ENCODE data around the gene SRRM3. TPM values are rescaled to one million over a fixed set of nuclear protein-coding genes. Genes with fewer than 3 reads are reported as not detected.
"Not testable (repeated sequence)": the region's sequence is repeated elsewhere in the genome, so short reads cannot be mapped to it uniquely, and the experiment has no call there.

The SRRM3 gene
- total RNA-seq, 1 experiment from 2014 or later = 0.74 TPM

DNA sequence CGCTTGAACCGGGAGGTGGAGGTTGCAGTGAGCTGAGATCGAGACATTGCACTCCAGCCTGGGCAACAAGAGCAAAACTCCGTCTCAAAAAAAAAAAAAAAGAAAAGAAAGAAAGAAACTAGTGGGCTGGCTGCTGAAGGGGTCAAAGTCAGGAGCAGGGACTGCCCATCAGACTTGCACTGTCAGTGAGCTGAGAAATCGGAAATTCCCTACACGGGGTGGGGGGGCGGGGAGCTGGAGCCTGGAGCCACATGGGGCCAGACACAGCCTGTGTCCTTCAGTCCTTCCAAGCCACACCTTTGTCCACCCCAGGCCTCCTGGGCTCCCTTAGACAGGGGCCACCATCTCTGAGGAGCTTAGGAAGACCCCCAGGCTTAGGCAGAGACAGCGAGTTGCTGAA is 34.5 kb downstream of the SRRM3 start:
- CTCF ChIA-PET = no interaction called here
- no TSS peak for BruUV-seq (replicated peaks)
- H4K20me1 ChIP-seq (ENCODE audit: insufficient read depth) = no peaks in the 10 kb centered on the region
- no peaks in the 10 kb centered on the region for H3K79me2 ChIP-seq (ENCODE audit: low read depth)
- peaks cover 22% of the 10 kb centered on the region for H3K27me3 ChIP-seq (ENCODE audit: insufficient read depth, low read depth)
- H3F3A ChIP-seq (ENCODE audit: insufficient read depth, low read depth) = no peaks in the 10 kb centered on the region
- no peaks in the 10 kb centered on the region for H3K36me3 ChIP-seq (ENCODE audit: low read depth)
- H3K27ac ChIP-seq = no peak overlapping the region
- intact Hi-C loops (cut with micrococcal nuclease; ENCODE audit: unreplicated experiment) = no loop called here
- POLR2A ChIA-PET (ENCODE audit: unreplicated experiment) = no interaction called here
- TF ChIP-seq EZH2 (IDR thresholded peaks at IDR 0.05; ENCODE audit: low read depth) (no peak), CTCF (conservative IDR thresholded peaks at IDR 0.05) (no peak)
- H3K4me1 ChIP-seq (replicated peaks; ENCODE audit: insufficient read depth) = no peaks in the 10 kb centered on the region
- no peak for DNase-seq
- H3K4me3 ChIP-seq = no peak overlapping the region
- no peaks in the 10 kb centered on the region for H3K9me3 ChIP-seq (ENCODE audit: insufficient read depth, low read depth)
- H2AFZ ChIP-seq = no peak overlapping the region
- no peak overlapping the region for H3K4me2 ChIP-seq
- H3K9me2 ChIP-seq (ENCODE audit: insufficient read depth) = no peaks in the 10 kb centered on the region

DNA sequence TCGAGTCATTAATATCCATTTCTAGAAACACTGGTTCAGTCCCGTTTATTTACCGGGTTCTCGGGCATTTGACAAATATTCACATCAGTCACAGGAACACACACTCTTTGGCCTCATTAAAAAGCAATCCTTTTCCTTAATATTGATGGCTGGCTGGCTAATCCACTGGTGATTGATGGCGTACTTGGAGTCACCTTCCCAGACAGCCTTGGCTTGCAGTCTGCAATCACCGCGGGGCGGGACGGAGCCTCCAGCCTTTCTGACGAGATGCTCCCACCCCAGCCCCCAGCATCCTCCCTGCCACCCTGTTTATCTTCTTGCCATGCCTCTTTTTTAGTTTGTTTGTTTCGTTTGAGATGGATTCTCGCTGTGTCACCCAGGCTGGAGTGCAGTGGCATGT is 36.6 kb downstream of the SRRM3 start:
- no peaks in the 10 kb centered on the region for H3K9me3 ChIP-seq (ENCODE audit: insufficient read depth, low read depth)
- no peak overlapping the region for H3K4me3 ChIP-seq
- H3K27ac ChIP-seq = no peak overlapping the region
- no TSS peak for BruUV-seq (replicated peaks)
- intact Hi-C loops (cut with micrococcal nuclease; ENCODE audit: unreplicated experiment) = no loop called here
- no peak for DNase-seq
- H3K4me2 ChIP-seq = no peak overlapping the region
- H4K20me1 ChIP-seq (ENCODE audit: insufficient read depth) = no peaks in the 10 kb centered on the region
- no peaks in the 10 kb centered on the region for H3K79me2 ChIP-seq (ENCODE audit: low read depth)
- no peaks in the 10 kb centered on the region for H3F3A ChIP-seq (ENCODE audit: insufficient read depth, low read depth)
- ChIA-PET CTCF (no interaction called here), POLR2A (ENCODE audit: unreplicated experiment) (interaction anchor here (0.6 kb wide), 2 partner anchors 36 to 97 kb away, joined by 3 read pairs; no protein-coding TSS in a partner anchor)
- H3K9me2 ChIP-seq (ENCODE audit: insufficient read depth) = no peaks in the 10 kb centered on the region
- H3K36me3 ChIP-seq (ENCODE audit: low read depth) = no peaks in the 10 kb centered on the region
- H3K4me1 ChIP-seq (replicated peaks; ENCODE audit: insufficient read depth) = no peaks in the 10 kb centered on the region
- H3K27me3 ChIP-seq (ENCODE audit: insufficient read depth, low read depth) = peaks cover 23% of the 10 kb centered on the region
- TF ChIP-seq EZH2 (IDR thresholded peaks at IDR 0.05; ENCODE audit: low read depth) = no peak
- no peak overlapping the region for H2AFZ ChIP-seq

DNA sequence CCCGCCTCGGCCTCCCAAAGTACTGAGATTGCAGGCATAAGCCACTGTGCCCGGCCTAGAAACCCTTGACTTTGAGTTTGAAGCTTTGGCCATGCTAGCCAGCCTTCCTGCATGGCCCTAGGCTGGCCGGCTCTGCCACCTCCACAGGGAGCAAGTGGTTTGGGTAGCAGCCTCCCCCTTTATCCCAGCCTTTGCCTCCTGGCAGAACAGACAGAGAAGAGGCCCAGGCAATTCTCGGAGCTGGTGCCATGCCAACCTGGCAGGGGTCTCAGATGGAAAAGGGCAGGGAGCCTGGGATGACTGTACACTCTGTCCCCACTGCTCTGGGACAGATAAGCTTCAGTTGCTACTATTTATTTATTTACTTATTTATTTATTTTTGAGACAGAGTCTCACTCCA is 39.4 kb downstream of the SRRM3 start:
- no peaks in the 10 kb centered on the region for H3K9me2 ChIP-seq (ENCODE audit: insufficient read depth)
- H3F3A ChIP-seq (ENCODE audit: insufficient read depth, low read depth) = no peaks in the 10 kb centered on the region
- CTCF ChIA-PET = interaction anchor here (0.6 kb wide), 1 partner anchor 67 kb away, joined by 4 read pairs; no protein-coding TSS in a partner anchor
- intact Hi-C loops (cut with micrococcal nuclease; ENCODE audit: unreplicated experiment) = no loop called here
- no peak overlapping the region for H3K27ac ChIP-seq
- TF ChIP-seq CTCF (conservative IDR thresholded peaks at IDR 0.05) = no peak
- no peak overlapping the region for H2AFZ ChIP-seq
- DNase-seq = no peak
- H3K4me3 ChIP-seq = no peak overlapping the region
- H3K9me3 ChIP-seq (ENCODE audit: insufficient read depth, low read depth) = no peaks in the 10 kb centered on the region
- POLR2A ChIA-PET (ENCODE audit: unreplicated experiment) = no interaction called here
- H3K4me2 ChIP-seq = no peak overlapping the region
- no peaks in the 10 kb centered on the region for H3K4me1 ChIP-seq (replicated peaks; ENCODE audit: insufficient read depth)
- no peaks in the 10 kb centered on the region for H4K20me1 ChIP-seq (ENCODE audit: insufficient read depth)
- no peaks in the 10 kb centered on the region for H3K36me3 ChIP-seq (ENCODE audit: low read depth)
- H3K27me3 ChIP-seq (ENCODE audit: insufficient read depth, low read depth) = peaks cover 19% of the 10 kb centered on the region
- BruUV-seq (replicated peaks) = no TSS peak
- no peaks in the 10 kb centered on the region for H3K79me2 ChIP-seq (ENCODE audit: low read depth)

- POLR2A ChIA-PET (ENCODE audit: unreplicated experiment); H2AFZ ChIP-seq; intact Hi-C loops (cut with micrococcal nuclease; ENCODE audit: unreplicated experiment); H3K27ac ChIP-seq; H3K4me1 ChIP-seq (replicated peaks; ENCODE audit: insufficient read depth); H4K20me1 ChIP-seq (ENCODE audit: insufficient read depth); H3F3A ChIP-seq (ENCODE audit: insufficient read depth, low read depth); BruUV-seq (replicated peaks); H3K4me3 ChIP-seq; H3K36me3 ChIP-seq (ENCODE audit: low read depth); H3K4me2 ChIP-seq; H3K79me2 ChIP-seq (ENCODE audit: low read depth); H3K9me2 ChIP-seq (ENCODE audit: insufficient read depth); DNase-seq; H3K9me3 ChIP-seq (ENCODE audit: insufficient read depth, low read depth): not testable (repeated sequence)
- CTCF ChIA-PET = interaction anchor here (0.5 kb wide), 1 partner anchor 22 kb away, joined by 3 read pairs; no protein-coding TSS in a partner anchor
- H3K27me3 ChIP-seq (ENCODE audit: insufficient read depth, low read depth) = peaks cover 15% of the 10 kb centered on the region
Measured at GRCh38 chr7:76242517-76243063, 40.9 kb downstream of the SRRM3 start.

All from PC-9 (cell line).